Muscle layer of duodenum (tissue), 2 donors: Measurements from ENCODE around the gene RC3H1.
"Not testable (repeated sequence)": the region's sequence is repeated elsewhere in the genome, so short reads cannot be mapped to it uniquely, and the experiment has no call there.

Experiments used
- H3K27ac ChIP-seq: one replicate; pipeline ENCODE4 v1.7.0; 2013; ENCODE audit warnings: mild to moderate bottlenecking, low read length
- H3K27me3 ChIP-seq: one replicate; pipeline ENCODE4 v1.7.0; 2013; ENCODE audit warnings: low read depth, mild to moderate bottlenecking, control low read depth, low read length
- H3K36me3 ChIP-seq, 2 donors: one replicate each; pipeline ENCODE4 v1.7.0; 2013; ENCODE audit warnings: low read length in 2 of 2, control low read depth in 1 of 2, mild to moderate bottlenecking in 1 of 2; ENCODE audit not compliant: insufficient read depth in 2 of 2, control insufficient read depth in 1 of 2
- H3K4me1 ChIP-seq, 2 donors: one replicate each; pipeline ENCODE4 v1.7.0; 2013; ENCODE audit warnings: low read length in 2 of 2, mild to moderate bottlenecking in 2 of 2, control low read depth in 1 of 2, moderate library complexity in 1 of 2; ENCODE audit not compliant: insufficient read depth in 2 of 2, control insufficient read depth in 1 of 2
- H3K4me3 ChIP-seq, 2 donors: one replicate each; pipeline ENCODE4 v1.7.0; 2013; ENCODE audit warnings: low read length in 2 of 2, low read depth in 1 of 2, mild to moderate bottlenecking in 1 of 2
- H3K9me3 ChIP-seq, 2 donors: one replicate each; pipeline ENCODE4 v1.7.0; 2013; ENCODE audit warnings: low read length in 2 of 2, control low read depth in 1 of 2, mild to moderate bottlenecking in 1 of 2; ENCODE audit not compliant: control insufficient read depth in 1 of 2
- donor health status: healthy.

Gene RC3H1

GRCh38 chr1:173946380-173946921, 75.7 kb downstream of the RC3H1 start:
- Histone ChIP-seq H3K27ac (no peak overlapping the region), H3K4me3 (no peak overlapping the region), H3K27me3 (no peaks in the 10 kb centered on the region), H3K4me1 (no peaks in the 10 kb centered on the region), H3K9me3 (no peaks in the 10 kb centered on the region), H3K36me3 (peaks cover 52 to 79% of the 10 kb centered on the region in 2 donors)

GRCh38 chr1:173937062-173937461, 85.1 kb downstream of the RC3H1 start:
- Histone ChIP-seq H3K4me1 (no peaks in the 10 kb centered on the region), H3K9me3 (no peaks in the 10 kb centered on the region), H3K4me3 (no peak overlapping the region), H3K27ac (no peak overlapping the region), H3K27me3 (no peaks in the 10 kb centered on the region), H3K36me3 (peaks cover 31 to 65% of the 10 kb centered on the region in 2 donors)

- H3K4me1 ChIP-seq = no peaks in the 10 kb centered on the region
- no peak overlapping the region for H3K4me3 ChIP-seq
- no peaks in the 10 kb centered on the region for H3K27me3 ChIP-seq
- no peak overlapping the region for H3K27ac ChIP-seq
- peaks cover 38 to 44% of the 10 kb centered on the region in 2 donors for H3K36me3 ChIP-seq
- no peaks in the 10 kb centered on the region for H3K9me3 ChIP-seq
Observed at GRCh38 chr1:173934440-173934839, 87.7 kb downstream of the RC3H1 start.

- not testable (repeated sequence) for H3K27me3 ChIP-seq, H3K4me1 ChIP-seq, H3K27ac ChIP-seq, H3K9me3 ChIP-seq, H3K4me3 ChIP-seq
- H3K36me3 ChIP-seq = peaks cover 13 to 18% of the 10 kb centered on the region in 2 donors
Observed at GRCh38 chr1:173930541-173930940, 91.6 kb downstream of the RC3H1 start.

- H3K27ac ChIP-seq = no peak overlapping the region
Observed at GRCh38 chr1:173925306-173926242, 96.6 kb downstream of the RC3H1 start.

GRCh38 chr1:173920861-173921260, 101.3 kb downstream of the RC3H1 start:
- Histone ChIP-seq H3K4me1 (no peaks in the 10 kb centered on the region), H3K36me3 (no peaks in the 10 kb centered on the region), H3K27me3 (no peaks in the 10 kb centered on the region), H3K4me3 (no peak overlapping the region), H3K27ac (no peak overlapping the region), H3K9me3 (no peaks in the 10 kb centered on the region)

More at GRCh38 chr1:173925306-173926242, 96.6 kb downstream of the RC3H1 start:
- H3K4me3 ChIP-seq = no peak overlapping the region
- H3K36me3 ChIP-seq = no peaks in the 10 kb centered on the region
- no peaks in the 10 kb centered on the region for H3K9me3 ChIP-seq
- H3K4me1 ChIP-seq = no peaks in the 10 kb centered on the region
- H3K27me3 ChIP-seq = no peaks in the 10 kb centered on the region

- H3K27me3 ChIP-seq = no peaks in the 10 kb centered on the region
- no peak overlapping the region for H3K4me3 ChIP-seq
- H3K36me3 ChIP-seq = no peaks in the 10 kb centered on the region
- no peaks in the 10 kb centered on the region for H3K4me1 ChIP-seq
- no peak overlapping the region for H3K27ac ChIP-seq
- H3K9me3 ChIP-seq = no peaks in the 10 kb centered on the region
Observed at GRCh38 chr1:173917635-173918493, 104.3 kb downstream of the RC3H1 start.

GRCh38 chr1:173917149-173917548, 105.0 kb downstream of the RC3H1 start, which contains the start of gene SERPINC1:
TSS of gene SERPINC1 (minus strand) at chr1:173917327. CDS start at chr1:173917259, 68 bp downstream.
- Histone ChIP-seq H3K27me3 (no peaks in the 10 kb centered on the region), H3K4me1 (no peaks in the 10 kb centered on the region), H3K27ac (no peak within 1 kb of the TSS), H3K4me3 (no peak within 1 kb of the TSS), H3K9me3 (no peaks in the 10 kb centered on the region), H3K36me3 (no peaks in the 10 kb centered on the region)

- H3K27me3 ChIP-seq = no peaks in the 10 kb centered on the region
- H3K36me3 ChIP-seq = peaks cover 0 to 3% of the 10 kb centered on the region in 2 donors
- H3K4me1 ChIP-seq = no peaks in the 10 kb centered on the region
- H3K4me3 ChIP-seq = no peak overlapping the region
- no peak overlapping the region for H3K27ac ChIP-seq
- H3K9me3 ChIP-seq = no peaks in the 10 kb centered on the region
Observed at GRCh38 chr1:173916667-173917066, 105.5 kb downstream of the RC3H1 start.

GRCh38 chr1:173915596-173915995, 106.6 kb downstream of the RC3H1 start:
- no peaks in the 10 kb centered on the region for H3K27me3 ChIP-seq
- H3K4me1 ChIP-seq = no peaks in the 10 kb centered on the region
- H3K4me3 ChIP-seq = no peak overlapping the region
- peaks cover 0 to 4% of the 10 kb centered on the region in 2 donors for H3K36me3 ChIP-seq
- H3K9me3 ChIP-seq = no peaks in the 10 kb centered on the region
- H3K27ac ChIP-seq = no peak overlapping the region

- H3K4me3 ChIP-seq = no peak overlapping the region
- H3K9me3 ChIP-seq = no peaks in the 10 kb centered on the region
- peaks cover 0 to 8% of the 10 kb centered on the region in 2 donors for H3K36me3 ChIP-seq
- no peaks in the 10 kb centered on the region for H3K4me1 ChIP-seq
- H3K27ac ChIP-seq = no peak overlapping the region
- no peaks in the 10 kb centered on the region for H3K27me3 ChIP-seq
Observed at GRCh38 chr1:173914366-173914871, 107.7 kb downstream of the RC3H1 start.
